Fibroblast of villous mesenchyme (primary cell): Measurements from ENCODE around the gene CMKLR1. TPM values are rescaled to one million over a fixed set of nuclear protein-coding genes. Genes with fewer than 3 reads are reported as not detected.

Source experiments
- DNase-seq: peaks from one replicate; pipeline ENCODE4 v3.0.0-alpha.2; 2010; ENCODE audit warnings: low read depth
- H3K4me3 ChIP-seq: 2 replicates; pipeline ENCODE4 v1.5.1; 2011; ENCODE audit warnings: low read depth, mild to moderate bottlenecking, low read length
- total RNA-seq: library from RNA; depleted of rRNA; stranded (reverse); fragments of >200 nt; gene quantifications from 2 replicates; pipeline ENCODE4 v1.2.3, GENCODE V29; 2012
- TF ChIP-seq, protein P1 (sequence below): IDR thresholded peaks from 2 replicates; pipeline ENCODE4 v1.5.1; 2012; ENCODE audit warnings: low read depth, mild to moderate bottlenecking, low read length; ENCODE audit not compliant: insufficient read depth

The CMKLR1 gene
- total RNA-seq, 1 donor: 1.7 TPM

DNA sequence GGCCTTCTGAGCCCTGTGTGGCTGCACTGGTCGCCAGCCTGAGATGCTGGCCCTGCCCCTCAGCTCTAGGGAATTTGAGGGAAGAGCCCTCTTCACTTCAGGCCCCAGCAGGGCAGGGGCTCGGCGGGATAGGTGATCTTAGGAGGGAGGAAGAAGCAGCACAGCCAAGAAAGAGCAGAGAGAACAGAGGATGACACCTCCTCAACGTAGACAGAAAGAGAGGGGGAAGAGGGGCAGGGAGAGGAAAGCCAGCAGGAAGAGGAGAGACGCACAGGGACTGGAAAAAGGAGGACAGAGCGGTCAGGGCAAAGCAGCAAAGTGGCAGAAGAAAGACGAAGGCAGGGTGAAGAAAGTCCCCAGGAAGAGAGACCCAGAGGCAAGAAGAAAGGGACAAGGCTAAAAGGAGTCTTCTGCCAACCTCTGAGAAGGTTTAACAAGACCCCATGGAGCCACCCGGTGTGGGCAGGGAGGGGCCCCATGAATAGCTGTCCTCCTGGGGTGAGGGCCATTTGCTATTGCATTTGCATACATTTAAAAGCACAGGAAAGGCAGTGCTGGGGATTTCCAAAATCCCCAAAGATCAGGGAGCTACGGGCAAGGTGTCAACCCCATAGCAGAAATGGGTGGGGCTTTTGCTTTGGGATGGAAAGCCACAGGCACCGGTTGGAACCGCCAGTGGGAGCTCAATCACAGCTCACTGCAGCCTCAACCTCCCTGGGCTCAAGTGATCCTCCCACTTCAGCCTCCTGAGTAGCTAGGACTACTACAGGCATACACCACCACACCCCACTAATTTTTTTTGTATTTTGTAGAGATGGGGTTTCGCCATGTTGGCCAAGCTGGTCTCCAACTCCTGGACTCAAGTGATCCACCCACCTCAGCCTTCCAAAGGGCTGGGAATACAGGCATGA is 22.7 kb downstream of the CMKLR1 start:
- TF ChIP-seq, protein P1, sequence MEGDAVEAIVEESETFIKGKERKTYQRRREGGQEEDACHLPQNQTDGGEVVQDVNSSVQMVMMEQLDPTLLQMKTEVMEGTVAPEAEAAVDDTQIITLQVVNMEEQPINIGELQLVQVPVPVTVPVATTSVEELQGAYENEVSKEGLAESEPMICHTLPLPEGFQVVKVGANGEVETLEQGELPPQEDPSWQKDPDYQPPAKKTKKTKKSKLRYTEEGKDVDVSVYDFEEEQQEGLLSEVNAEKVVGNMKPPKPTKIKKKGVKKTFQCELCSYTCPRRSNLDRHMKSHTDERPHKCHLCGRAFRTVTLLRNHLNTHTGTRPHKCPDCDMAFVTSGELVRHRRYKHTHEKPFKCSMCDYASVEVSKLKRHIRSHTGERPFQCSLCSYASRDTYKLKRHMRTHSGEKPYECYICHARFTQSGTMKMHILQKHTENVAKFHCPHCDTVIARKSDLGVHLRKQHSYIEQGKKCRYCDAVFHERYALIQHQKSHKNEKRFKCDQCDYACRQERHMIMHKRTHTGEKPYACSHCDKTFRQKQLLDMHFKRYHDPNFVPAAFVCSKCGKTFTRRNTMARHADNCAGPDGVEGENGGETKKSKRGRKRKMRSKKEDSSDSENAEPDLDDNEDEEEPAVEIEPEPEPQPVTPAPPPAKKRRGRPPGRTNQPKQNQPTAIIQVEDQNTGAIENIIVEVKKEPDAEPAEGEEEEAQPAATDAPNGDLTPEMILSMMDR: no peak
- DNase-seq: no peak
- no peak overlapping the region for H3K4me3 ChIP-seq

DNA sequence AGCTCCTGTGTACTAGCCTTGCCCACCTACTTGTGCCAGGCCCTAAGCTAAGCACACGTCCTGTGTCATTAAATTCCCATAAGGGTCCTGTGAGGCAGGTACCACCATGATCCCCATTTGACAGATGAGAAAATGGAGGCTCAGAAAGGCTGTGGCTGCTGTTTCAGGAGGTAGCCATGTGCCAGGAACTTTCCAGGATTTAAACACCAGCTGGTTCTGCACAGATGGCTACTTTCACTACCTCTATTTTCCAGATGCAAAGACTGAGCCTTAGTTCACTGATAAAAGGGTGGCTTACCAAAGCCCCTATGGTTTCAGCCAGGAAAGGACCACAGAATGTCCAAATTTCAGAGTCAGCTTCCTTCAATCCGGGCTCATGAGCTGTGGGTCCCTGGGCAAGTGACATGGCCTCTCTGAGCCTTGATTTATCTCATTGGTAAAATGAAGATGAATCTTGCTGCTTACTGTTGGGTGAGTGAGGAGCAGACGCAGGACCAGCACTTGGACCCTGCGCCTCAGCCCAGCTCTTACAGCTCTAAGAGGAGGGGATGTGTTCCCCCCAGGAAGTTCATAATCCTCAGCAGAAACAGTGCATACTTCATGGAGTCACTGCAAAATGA is 23.5 kb downstream of the CMKLR1 start:
- TF ChIP-seq, protein P1: no peak
- no peak overlapping the region for H3K4me3 ChIP-seq
- no peak for DNase-seq

DNA sequence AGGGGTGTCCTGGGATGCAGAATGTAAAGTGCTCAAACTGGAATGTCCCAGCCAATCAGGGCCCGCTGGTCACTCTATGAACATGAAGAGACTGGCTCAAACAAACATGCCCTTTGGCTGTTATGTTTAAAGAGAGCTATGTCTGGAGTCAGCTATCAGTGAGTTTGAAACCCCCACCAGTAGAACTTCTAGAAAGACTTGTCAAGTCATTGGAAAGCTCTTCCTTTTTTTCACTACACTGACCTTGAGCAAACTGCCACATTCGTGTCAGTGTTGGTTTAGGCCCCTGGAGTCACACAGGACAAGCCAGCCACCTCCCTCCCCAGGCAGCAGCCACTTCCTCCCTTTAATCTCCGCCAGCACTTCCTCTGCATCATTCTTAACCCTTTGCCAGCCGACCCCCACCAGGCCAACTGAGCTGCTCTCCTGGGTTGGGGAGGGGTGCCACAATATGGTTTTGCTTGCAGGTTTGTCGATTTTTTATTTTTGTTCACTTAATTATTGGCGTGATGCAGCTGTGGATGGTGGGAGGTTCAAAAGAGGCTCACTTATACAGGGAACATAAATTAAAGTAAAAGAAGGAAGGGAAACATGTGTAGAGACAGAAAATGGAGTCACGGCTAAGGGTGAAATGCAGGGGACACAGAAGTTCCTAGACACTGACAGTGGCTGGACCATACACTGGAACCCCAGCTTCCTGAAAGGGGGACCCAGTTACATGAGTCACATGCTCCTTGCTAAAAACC is 25.3 kb downstream of the CMKLR1 start:
- no peak overlapping the region for H3K4me3 ChIP-seq
- no peak for DNase-seq
- TF ChIP-seq, protein P1: no peak

DNA sequence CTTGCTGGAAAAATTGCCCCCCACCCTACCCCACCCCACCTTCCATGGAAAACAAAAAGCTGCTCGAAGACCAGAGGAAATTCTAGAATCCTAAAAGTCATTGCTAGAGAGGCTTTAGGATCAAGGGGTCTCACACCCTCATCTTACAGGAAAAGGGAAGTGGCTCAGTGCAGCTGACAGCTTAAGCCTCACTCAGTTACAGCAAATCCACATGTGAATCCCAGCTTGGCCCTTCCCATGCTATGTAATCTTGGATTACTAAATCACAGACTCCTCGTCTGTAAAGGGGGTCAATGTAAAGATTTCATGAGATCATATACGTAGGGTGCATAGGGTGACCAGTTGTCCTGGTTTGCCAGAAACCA is 25.9 kb downstream of the CMKLR1 start:
- peak; percentile 70 for DNase-seq
- no peak overlapping the region for H3K4me3 ChIP-seq
- TF ChIP-seq, protein P1: no peak

DNA sequence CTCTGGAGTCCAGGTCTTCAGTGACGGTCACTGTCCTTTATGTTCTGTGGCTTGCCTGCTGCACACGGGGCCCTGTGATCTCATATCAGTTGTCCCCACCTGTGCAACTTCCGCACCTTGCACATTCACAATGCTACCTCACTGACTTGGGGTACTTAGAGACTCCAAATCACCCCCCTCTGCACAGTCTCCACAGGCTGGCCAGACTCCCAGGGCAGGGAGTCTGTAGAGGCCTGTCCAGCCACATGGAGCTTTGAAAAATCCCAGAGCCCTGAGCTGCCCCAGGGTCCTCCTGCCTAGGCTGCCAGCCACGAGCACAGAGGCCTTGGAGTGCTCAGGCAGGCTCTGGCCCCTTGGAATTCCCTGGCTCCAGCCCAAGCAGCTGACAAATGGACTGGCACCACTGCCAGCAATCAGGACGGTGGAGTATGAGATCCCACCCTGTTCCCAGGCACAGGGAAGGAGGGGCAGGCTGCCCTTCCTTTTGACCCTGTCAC is 26.4 kb downstream of the CMKLR1 start:
- TF ChIP-seq, protein P1: no peak
- peak; percentile 35 for DNase-seq
- no peak overlapping the region for H3K4me3 ChIP-seq

DNA sequence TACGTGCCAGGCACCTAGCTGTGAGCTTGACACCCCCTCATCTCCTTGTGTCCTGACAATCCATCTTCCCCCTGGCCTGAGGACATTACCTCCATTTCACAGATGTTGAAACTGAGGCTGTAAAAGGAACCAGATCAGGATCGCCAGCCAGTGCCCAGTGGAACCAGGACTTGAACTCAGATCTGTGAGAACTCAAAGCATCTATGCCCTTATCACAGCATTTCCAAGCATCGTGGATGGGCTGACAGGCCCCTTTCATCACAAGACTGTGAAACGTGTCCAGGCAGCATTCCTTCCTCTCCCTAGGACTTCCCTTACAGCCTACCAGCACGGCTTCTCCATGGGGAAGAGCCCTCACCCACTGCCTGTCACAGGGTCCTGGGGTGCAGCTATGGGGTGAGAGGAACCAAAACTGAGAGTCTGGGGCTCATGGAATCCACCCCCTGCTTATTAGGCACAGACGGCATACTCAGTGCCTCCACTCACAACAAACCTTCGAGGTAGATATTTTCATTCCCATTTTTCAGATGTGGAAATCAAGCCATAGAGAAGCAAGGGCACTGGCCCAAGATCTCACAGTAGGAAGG is 26.9 kb downstream of the CMKLR1 start:
- DNase-seq: no peak
- TF ChIP-seq, protein P1: no peak

More for the DNA sequence above, 26.9 kb downstream of the CMKLR1 start:
- no peak overlapping the region for H3K4me3 ChIP-seq
